ENCODE measurements around the gene ADGRL1.
"Not testable (repeated sequence)": the region's sequence is repeated elsewhere in the genome, so short reads cannot be mapped to it uniquely, and the experiment has no call there.

The ADGRL1 gene

GRCh38 chr19:14161305-14161704, 44.7 kb downstream of the ADGRL1 start:
- no peak for DNase-seq (ENCODE audit: low spot score)

DNA sequence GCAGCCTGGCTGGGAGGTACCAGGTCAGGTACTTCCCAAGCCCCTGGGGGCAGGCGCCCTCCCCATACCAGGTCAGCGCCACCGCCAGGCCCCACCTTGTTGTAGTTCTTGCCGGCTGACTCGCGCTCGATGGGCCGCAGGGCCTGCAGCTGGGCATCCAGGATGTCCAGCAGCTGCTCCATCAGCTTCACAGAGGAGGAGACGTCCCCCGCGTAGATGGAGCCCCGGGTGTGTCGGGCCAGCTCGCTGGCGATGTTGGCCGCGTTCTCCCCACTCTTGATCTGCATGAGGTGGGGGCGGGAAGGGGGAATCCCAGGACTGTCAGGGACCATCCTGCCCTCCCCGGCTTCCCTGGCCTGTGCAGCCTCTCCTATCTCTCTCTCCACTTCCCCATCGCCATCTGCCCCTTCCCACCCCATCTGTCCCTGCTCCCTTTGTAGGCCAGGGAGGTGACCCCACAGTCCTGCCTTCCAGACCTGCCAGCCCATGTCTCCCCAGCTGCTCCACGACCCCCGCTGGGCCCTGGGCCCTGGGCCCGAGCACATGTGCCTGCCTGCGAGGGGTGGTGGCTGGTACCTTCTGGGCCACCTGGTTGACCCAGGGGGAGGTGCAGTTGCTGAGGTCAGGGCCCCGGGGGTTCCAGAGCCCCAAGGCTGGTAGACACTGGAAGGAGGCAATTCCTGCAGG, 45.8 kb downstream of the ADGRL1 start:
- no peak for DNase-seq (ENCODE audit: low spot score)

GRCh38 chr19:14159059-14159458, 46.9 kb downstream of the ADGRL1 start:
- DNase-seq (ENCODE audit: low spot score): no peak

DNA sequence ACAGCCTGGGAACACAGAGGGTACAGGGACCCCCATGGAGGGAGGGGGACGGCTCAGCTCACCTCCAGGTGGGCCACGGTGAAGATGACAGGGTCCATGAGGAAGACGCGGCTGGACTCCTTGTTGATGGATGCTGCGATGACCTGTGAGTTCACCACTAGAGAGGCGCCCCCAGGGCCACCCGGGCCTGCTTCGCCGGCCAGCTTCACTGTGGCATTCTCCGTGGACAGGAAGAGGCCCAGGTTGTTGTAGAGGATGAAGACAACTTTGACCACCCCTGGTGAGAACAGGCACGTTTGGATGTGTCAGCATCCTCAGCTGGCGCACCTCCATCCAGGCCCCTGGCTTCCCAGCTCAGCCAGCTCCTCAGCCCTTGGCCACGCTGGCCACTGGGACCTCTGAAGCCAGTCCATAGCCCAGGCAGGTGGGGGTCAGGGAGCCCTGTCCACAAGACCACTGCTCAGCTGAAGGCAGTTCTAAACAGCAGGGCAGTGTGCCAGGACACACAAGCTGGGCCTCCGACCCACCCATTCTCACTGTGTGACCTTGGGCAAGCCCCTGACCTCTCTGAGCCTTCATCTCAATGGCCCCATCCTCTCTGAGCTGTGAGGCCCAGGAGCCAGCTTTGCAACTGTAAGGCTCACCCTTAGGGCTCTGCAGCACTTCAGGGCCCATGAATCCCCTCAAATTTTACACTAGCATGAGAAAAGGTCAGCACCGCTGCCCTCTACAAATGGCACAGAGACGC, 47.5 kb downstream of the ADGRL1 start:
- DNase-seq (ENCODE audit: low spot score): no peak

- DNase-seq (ENCODE audit: low spot score): no peak
These were observed 48.8 kb downstream of the ADGRL1 start for GRCh38 chr19:14156971-14157717.

- no peak for DNase-seq (ENCODE audit: low spot score)
These were observed 49.8 kb downstream of the ADGRL1 start for GRCh38 chr19:14156122-14156521.

GRCh38 chr19:14155371-14155770, 50.6 kb downstream of the ADGRL1 start:
- no peak for DNase-seq (ENCODE audit: low spot score)

- no peak for DNase-seq (ENCODE audit: low spot score)
These were observed 53.3 kb downstream of the ADGRL1 start for GRCh38 chr19:14152713-14153112.

DNA sequence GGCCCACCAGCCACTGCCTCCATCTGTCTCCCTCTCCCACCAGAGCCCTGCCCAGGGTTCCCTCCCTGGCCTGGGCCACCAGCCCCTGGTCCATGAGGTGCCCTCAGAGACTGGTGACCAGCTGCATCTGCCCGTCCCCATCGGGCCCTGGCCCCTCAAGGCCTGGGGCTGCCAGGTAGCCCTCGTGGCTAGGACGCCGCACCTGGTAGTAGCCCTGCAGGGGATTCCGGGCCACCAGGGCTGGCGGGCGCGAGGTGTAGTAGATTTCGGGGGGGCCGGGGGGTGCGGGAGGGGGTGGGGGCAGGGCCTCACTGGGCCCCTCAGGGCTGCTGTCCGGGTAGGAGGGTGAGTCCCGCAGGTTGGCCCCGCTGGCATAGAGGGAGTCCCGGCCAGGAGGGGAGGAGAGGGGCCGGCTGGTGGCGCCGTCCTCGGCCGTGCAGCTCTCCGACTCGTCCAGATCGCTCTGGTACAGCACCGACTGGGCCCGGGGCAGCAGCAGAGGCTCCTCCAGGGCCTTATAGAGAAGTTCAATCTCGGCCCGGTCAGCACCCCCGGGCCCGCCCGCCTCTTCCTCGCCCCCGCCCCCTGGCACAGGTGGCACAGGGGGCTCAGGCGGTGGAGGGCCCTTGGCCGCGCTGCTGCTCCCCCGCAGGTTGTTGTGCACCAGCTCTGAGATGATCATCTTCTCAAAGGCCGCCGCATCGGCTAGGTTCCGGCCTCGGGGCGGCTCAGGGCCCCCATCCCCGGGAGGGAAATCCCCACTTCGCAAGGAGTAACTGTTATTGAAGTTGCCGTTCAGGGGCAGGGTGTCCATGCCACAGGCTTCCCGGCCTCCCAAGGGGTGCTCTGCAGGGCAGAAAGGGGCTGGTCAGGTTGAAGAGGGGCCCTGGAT, 55.0 kb downstream of the ADGRL1 start:
- no peak for DNase-seq (ENCODE audit: low spot score)

- DNase-seq (ENCODE audit: low spot score): no peak
These were observed 55.8 kb downstream of the ADGRL1 start for GRCh38 chr19:14150041-14150769.

- DNase-seq (ENCODE audit: low spot score): no peak
These were observed 56.4 kb downstream of the ADGRL1 start for GRCh38 chr19:14149509-14149994.

GRCh38 chr19:14148751-14149410, 57.1 kb downstream of the ADGRL1 start:
- DNase-seq (ENCODE audit: low spot score): no peak

DNA sequence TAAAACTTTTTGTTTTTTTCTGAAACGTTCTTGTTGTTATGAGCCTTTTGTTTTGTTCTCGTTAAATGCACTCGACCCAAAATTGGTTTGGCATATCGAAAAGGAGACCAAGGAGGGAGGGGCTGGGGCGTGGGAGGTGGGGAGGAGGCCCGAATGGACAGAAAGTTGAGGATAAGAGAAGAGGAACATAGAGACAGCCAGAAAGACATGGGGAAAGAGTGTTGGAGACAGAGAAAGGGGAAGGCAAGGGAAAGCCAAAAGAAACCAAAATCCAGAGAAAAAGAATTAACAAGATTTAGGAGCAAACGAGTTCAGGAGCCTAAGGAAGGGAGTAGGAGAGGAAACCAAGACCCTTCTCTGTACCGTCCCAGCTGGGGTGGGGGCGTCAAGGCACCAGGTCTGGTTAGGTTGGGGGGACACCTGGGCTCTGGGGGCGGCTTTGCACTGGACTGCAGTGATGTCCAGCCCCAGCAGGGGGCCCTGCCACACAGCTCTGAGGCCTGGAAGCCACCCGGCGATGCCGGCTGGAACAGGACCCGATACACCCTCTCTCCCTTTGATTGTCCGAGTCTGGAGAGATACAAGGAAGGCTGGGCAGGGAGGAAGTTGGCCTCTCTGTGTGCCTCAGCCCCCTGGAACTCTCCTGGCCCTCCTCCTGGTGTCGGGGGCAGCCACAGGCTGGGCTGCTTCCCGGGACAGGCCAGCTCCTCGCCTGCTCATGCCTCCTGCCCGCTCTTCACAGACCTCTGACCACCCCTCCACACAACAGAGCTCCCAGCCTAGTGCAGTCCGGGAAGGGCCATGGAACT, 58.0 kb downstream of the ADGRL1 start:
- peak; percentile 90 for DNase-seq (ENCODE audit: low spot score)

DNA sequence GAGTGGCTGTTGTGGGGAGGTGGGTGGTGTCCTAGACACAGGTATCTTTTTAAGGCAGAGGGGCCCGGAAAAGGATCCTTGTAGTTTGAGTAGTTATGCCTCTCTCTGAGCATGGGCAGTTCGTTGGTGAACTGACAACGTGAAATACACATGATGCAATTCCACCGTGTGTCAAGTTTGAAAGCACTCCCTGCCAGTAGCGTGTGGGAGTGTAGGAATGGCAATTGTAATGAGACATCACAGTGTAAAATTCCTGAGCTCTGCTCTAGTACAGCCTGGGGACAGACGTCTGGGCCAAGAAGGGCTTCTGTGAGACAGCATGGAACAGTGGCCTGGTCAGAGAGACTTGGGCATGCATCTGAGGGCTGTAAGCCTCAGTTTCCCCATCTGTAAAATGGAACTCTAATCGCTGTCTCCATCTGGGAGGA, 59.2 kb downstream of the ADGRL1 start:
- DNase-seq (ENCODE audit: low spot score): no peak

DNA sequence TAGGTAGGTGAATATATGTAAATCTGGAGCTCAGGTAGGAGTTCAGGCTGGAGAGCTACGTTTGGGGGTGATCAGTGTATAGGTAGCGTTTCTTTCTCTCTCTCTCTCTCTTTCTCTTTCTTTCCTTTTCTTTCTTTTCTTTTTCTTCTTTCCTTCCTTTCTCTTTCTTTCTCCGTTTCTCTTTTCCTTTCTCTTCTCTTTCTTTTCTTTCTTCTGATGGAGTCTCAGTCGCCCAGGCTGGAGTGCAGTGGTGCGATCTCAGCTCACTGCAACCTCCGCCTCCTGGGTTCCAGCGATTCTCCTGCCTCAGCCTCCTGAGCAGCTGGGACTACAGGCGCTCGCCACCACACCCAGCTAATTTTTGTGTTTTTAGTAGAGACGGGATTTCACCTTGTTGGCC, 59.8 kb downstream of the ADGRL1 start:
- not testable (repeated sequence) for DNase-seq (ENCODE audit: low spot score)

- DNase-seq (ENCODE audit: low spot score): no peak
These were observed 60.6 kb downstream of the ADGRL1 start for GRCh38 chr19:14145381-14145780.

DNA sequence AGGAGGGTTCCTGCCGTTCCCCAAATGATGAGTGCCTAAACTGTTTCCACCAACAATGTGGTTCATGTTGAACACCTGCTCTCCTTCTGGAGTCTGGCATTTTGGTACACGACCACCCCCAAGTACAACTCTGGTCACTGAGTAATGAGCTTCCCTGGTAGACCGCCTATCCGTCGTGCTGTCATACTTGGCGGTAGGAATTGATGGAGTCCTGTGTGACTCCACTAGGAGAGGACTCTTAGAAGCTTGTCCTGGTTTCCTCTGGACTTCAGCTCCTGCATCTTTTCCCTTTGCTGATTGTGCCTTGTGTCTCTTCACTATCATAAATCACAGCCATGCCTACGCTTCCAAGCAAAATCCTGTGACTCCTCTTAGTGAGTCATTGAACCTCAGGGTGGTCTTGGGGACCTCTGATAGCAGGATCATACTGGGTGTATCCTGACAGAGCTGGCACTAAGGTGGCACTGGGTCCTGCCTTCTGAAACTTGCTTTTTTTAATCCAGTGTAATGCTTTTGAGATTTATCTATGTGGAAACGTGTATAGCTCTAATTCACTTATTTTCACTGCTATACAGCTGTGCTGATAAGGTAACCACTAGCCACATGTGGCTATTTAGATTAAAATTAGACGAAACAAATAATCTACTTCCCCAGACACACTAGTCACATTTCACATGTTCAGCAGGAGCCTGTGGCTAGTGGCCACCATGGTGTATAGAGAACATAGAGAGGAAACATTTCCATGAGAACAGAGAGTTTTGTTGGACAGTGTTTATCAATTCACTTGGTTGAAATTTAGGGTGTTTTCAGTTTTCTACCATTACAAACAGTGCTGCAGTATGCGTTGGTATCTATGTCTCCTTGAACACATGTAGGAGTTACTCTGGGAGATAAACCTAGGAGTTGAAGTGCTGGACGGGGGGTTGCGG, 63.4 kb downstream of the ADGRL1 start:
- DNase-seq (ENCODE audit: low spot score): no peak

- DNase-seq (ENCODE audit: low spot score): no peak
These were observed 64.9 kb downstream of the ADGRL1 start for GRCh38 chr19:14141041-14141440.

GRCh38 chr19:14139944-14140343, 66.0 kb downstream of the ADGRL1 start:
- DNase-seq (ENCODE audit: low spot score): no peak

Data from HuH-7 (cell line).